GM23338 (cell line): ENCODE results near the gene VEGFA. TPM values are rescaled to one million over a fixed set of nuclear protein-coding genes. Genes with fewer than 3 reads are reported as not detected.

ENCODE experiments used
- ATAC-seq: fragments of 200-7000 bp; cut with Tn5 transposase; 3 replicates; pipeline ENCODE4 v1.9.1; 2020
- DNase-seq: peaks from one replicate; pipeline ENCODE4 v3.0.0-alpha.2; 2015; ENCODE audit warnings: low spot score
- H2AFZ ChIP-seq: fragments of 200-600 bp; sonication (generic); 2 replicates; pipeline ENCODE4 v1.8.0; 2016; ENCODE audit warnings: antibody characterized with exemption, mild to moderate bottlenecking, moderate library complexity
- H3F3A ChIP-seq: fragments of 200-600 bp; sonication (generic); replicated peaks from 2 replicates; pipeline ENCODE4 v1.8.0; 2017; ENCODE audit warnings: antibody characterized with exemption, mixed run types, low read depth
- H3K27ac ChIP-seq: fragments of 200-600 bp; sonication (generic); 2 replicates; pipeline ENCODE4 v1.6.1; 2016; ENCODE audit warnings: low read depth
- H3K27me3 ChIP-seq: fragments of 200-600 bp; sonication (generic); 2 replicates; pipeline ENCODE4 v1.8.0; 2016; ENCODE audit warnings: mild to moderate bottlenecking, mixed run types, moderate library complexity; ENCODE audit not compliant: insufficient read depth
- H3K36me3 ChIP-seq: fragments of 200-600 bp; sonication (generic); 2 replicates; pipeline ENCODE4 v1.8.0; 2016; ENCODE audit warnings: mild to moderate bottlenecking; ENCODE audit not compliant: insufficient read depth
- H3K4me1 ChIP-seq: fragments of 200-600 bp; sonication (generic); 2 replicates; pipeline ENCODE4 v1.8.0; 2016; ENCODE audit warnings: mild to moderate bottlenecking, moderate library complexity; ENCODE audit not compliant: insufficient read depth
- H3K4me2 ChIP-seq: fragments of 200-600 bp; sonication (generic); 2 replicates; pipeline ENCODE4 v1.7.1; 2017; ENCODE audit warnings: mixed run types
- H3K4me3 ChIP-seq: fragments of 200-600 bp; sonication (generic); 2 replicates; pipeline ENCODE4 v1.6.1; 2016; ENCODE audit warnings: mixed run types
- H3K79me2 ChIP-seq: fragments of 200-600 bp; sonication (generic); replicated peaks from 2 replicates; pipeline ENCODE4 v1.8.0; 2017; ENCODE audit warnings: mild to moderate bottlenecking; ENCODE audit not compliant: insufficient read depth
- H3K9me2 ChIP-seq: fragments of 200-600 bp; sonication (generic); 2 replicates; pipeline ENCODE4 v1.8.0; 2017; ENCODE audit not compliant: insufficient read depth
- H4K20me1 ChIP-seq: fragments of 200-600 bp; sonication (generic); replicated peaks from 2 replicates; pipeline ENCODE4 v1.8.0; 2017; ENCODE audit warnings: mild to moderate bottlenecking; ENCODE audit not compliant: insufficient read depth
- H3K27ac Mint-ChIP-seq: 2 replicates; pipeline ENCODE4 v1.8.0; 2020; ENCODE audit warnings: inconsistent platforms, mild to moderate bottlenecking, moderate library complexity, mixed read lengths
- H3K27me3 Mint-ChIP-seq: 3 replicates; pipeline ENCODE4 v1.8.0; 2022; ENCODE audit warnings: low read depth, mild to moderate bottlenecking, moderate library complexity, mixed read lengths, inconsistent platforms; ENCODE audit not compliant: insufficient read depth, poor library complexity
- H3K36me3 Mint-ChIP-seq: 3 replicates; pipeline ENCODE4 v1.8.0; 2021; ENCODE audit warnings: low read depth, mild to moderate bottlenecking, inconsistent platforms, moderate library complexity, mixed read lengths
- H3K4me1 Mint-ChIP-seq: 3 replicates; pipeline ENCODE4 v1.8.0; 2020; ENCODE audit warnings: mild to moderate bottlenecking, inconsistent platforms, mixed read lengths
- H3K4me3 Mint-ChIP-seq: 3 replicates; pipeline ENCODE4 v1.8.0; 2021; ENCODE audit warnings: moderate library complexity, mild to moderate bottlenecking, inconsistent platforms, mixed read lengths
- H3K9me3 Mint-ChIP-seq: 3 replicates; pipeline ENCODE4 v1.8.0; 2020; ENCODE audit warnings: moderate library complexity, mild to moderate bottlenecking, inconsistent platforms, mixed read lengths
- CREB1 ChIP-seq: fragments of 250-450 bp; sonication (Bioruptor Pico); IDR thresholded peaks from 2 replicates; pipeline ENCODE4 v1.5.0; 2020; ENCODE audit warnings: low read depth, mild to moderate bottlenecking, moderate library complexity
- CTCF ChIP-seq, 2 experiments: fragments of 200-600 bp in 1 of 2; sonication (generic) in 1 of 2; conservative IDR thresholded peaks; 2 replicates each; pipeline versions ENCODE4 v1.5.1 to v1.6.1; 2016 to 2017; ENCODE audit warnings: antibody characterized with exemption in 2 of 2, low read depth in 2 of 2, mild to moderate bottlenecking in 2 of 2, moderate library complexity in 1 of 2
- ETS1 ChIP-seq: IDR thresholded peaks from 2 replicates; pipeline ENCODE4 v1.6.1; 2016; ENCODE audit warnings: antibody characterized with exemption
- EZH2 ChIP-seq: fragments of 200-600 bp; sonication (generic); IDR thresholded peaks from one replicate; pipeline ENCODE4 v1.8.0; 2017; ENCODE audit warnings: antibody characterized with exemption, mild to moderate bottlenecking, low read depth; ENCODE audit not compliant: unreplicated experiment
- EZH2phosphoT487 ChIP-seq: fragments of 200-600 bp; sonication (generic); IDR thresholded peaks from one replicate; pipeline ENCODE4 v1.8.1; 2018; ENCODE audit warnings: antibody characterized with exemption; ENCODE audit not compliant: unreplicated experiment
- JUNB ChIP-seq: IDR thresholded peaks from one replicate; pipeline ENCODE4 v1.6.1; 2016; ENCODE audit warnings: antibody characterized with exemption; ENCODE audit not compliant: unreplicated experiment
- NANOG ChIP-seq: IDR thresholded peaks from 2 replicates; pipeline ENCODE4 v1.6.1; 2016; ENCODE audit warnings: antibody characterized with exemption, borderline replicate concordance
- POLR2AphosphoS5 ChIP-seq: IDR thresholded peaks from 2 replicates; pipeline ENCODE4 v1.6.1; 2016; ENCODE audit warnings: antibody characterized with exemption, low read depth
- REST ChIP-seq: IDR thresholded peaks from one replicate; pipeline ENCODE4 v1.6.1; 2018; ENCODE audit warnings: antibody characterized with exemption; ENCODE audit not compliant: unreplicated experiment
- STAT1 ChIP-seq: IDR thresholded peaks from one replicate; pipeline ENCODE4 v1.6.1; 2016; ENCODE audit warnings: antibody characterized with exemption; ENCODE audit not compliant: unreplicated experiment
- ZNF114 ChIP-seq: fragments of 250-450 bp; sonication (Bioruptor Pico); IDR thresholded peaks from 2 replicates; pipeline ENCODE4 v1.5.0; 2020; ENCODE audit warnings: mild to moderate bottlenecking, moderate library complexity
- polyA plus RNA-seq: library from polyadenylated mRNA; unstranded; fragments of >200 nt; fragmentation: Nextera tagmentation; extraction: Ambion mirVana; gene quantifications from 2 replicates; pipeline ENCODE4 v1.2.1, GENCODE V29; 2016
- total RNA-seq: library from RNA; depleted of rRNA; stranded (reverse); fragments of >200 nt; shearing (Covaris generic); gene quantifications from 2 replicates; pipeline ENCODE4 v1.2.3, GENCODE V29; 2014

Gene VEGFA
- total and polyA plus RNA-seq, 2 experiments from 2014 or later = 10.9 to 61.1 TPM

- H3K27ac ChIP-seq = no peak overlapping the region; the same call in 1 of the 2 replicates
Observed at GRCh38 chr6:43819958-43820357, 49.9 kb downstream of the VEGFA start.

GRCh38 chr6:43820486-43820885, 50.5 kb downstream of the VEGFA start:
- H3K27ac Mint-ChIP-seq = no peak overlapping the region
- H3K9me3 Mint-ChIP-seq = no peaks in the 10 kb centered on the region
- Histone ChIP-seq H3K36me3 (no peaks in the 10 kb centered on the region), H3K27ac (no peak overlapping the region), H3K4me2 (no peak overlapping the region), H2AFZ (no peak overlapping the region), H3K4me1 (no peaks in the 10 kb centered on the region), H3F3A (no peaks in the 10 kb centered on the region), H3K79me2 (no peaks in the 10 kb centered on the region), H3K4me3 (no peak overlapping the region), H3K27me3 (no peaks in the 10 kb centered on the region), H4K20me1 (no peaks in the 10 kb centered on the region), H3K9me2 (no peaks in the 10 kb centered on the region)
- ATAC-seq (no peak), DNase-seq (no peak)
- H3K36me3 Mint-ChIP-seq = no peaks in the 10 kb centered on the region
- TF ChIP-seq ETS1 (no peak), STAT1 (no peak), EZH2phosphoT487 (no peak), POLR2AphosphoS5 (no peak), EZH2 (no peak), JUNB (no peak), REST (no peak), ZNF114 (CRISPR knock-in tag) (no peak), CTCF (conservative IDR thresholded peaks at IDR 0.05; ENCODE audit: low read depth in 2 of 2) (no peak), NANOG (no peak), CREB1 (CRISPR knock-in tag) (no peak)
- H3K4me3 Mint-ChIP-seq = no peak overlapping the region
- H3K4me1 Mint-ChIP-seq = peaks cover 9% of the 10 kb centered on the region
- H3K27me3 Mint-ChIP-seq = peaks cover 7% of the 10 kb centered on the region

More at GRCh38 chr6:43819958-43820357, 49.9 kb downstream of the VEGFA start:
- H3K36me3 ChIP-seq = no peaks in the 10 kb centered on the region
- ATAC-seq (no peak), DNase-seq (no peak)
- no peaks in the 10 kb centered on the region for H3K4me1 ChIP-seq
- H3K4me2 ChIP-seq = no peak overlapping the region
- H3K9me2 ChIP-seq = no peaks in the 10 kb centered on the region
- H3K27ac Mint-ChIP-seq = no peak overlapping the region
- H3K4me3 ChIP-seq = no peak overlapping the region
- H3K79me2 ChIP-seq = no peaks in the 10 kb centered on the region
- peak overlapping the region; percentile 74; the same call in 1 of the 2 replicates for H2AFZ ChIP-seq
- TF ChIP-seq CREB1 (CRISPR knock-in tag) (no peak), EZH2phosphoT487 (no peak), POLR2AphosphoS5 (no peak)
- H3K4me1 Mint-ChIP-seq = peaks cover 9% of the 10 kb centered on the region
- peaks cover 7% of the 10 kb centered on the region for H3K27me3 Mint-ChIP-seq
- H3K27me3 ChIP-seq = no peaks in the 10 kb centered on the region
- no peaks in the 10 kb centered on the region for H4K20me1 ChIP-seq
- H3K36me3 Mint-ChIP-seq = no peaks in the 10 kb centered on the region
- H3K4me3 Mint-ChIP-seq = no peak overlapping the region
- H3K9me3 Mint-ChIP-seq = no peaks in the 10 kb centered on the region
- no peaks in the 10 kb centered on the region for H3F3A ChIP-seq
